22Rv1 (cell line): Measurements from ENCODE around the gene HCN2.

Experiments used
- ZFX ChIP-seq: fragments of 450-650 bp; IDR thresholded peaks from 2 replicates; pipeline ENCODE4 v1.6.1; 2017; ENCODE audit warnings: antibody characterized with exemption, borderline replicate concordance
- TF ChIP-seq, protein P1 (sequence below): fragments of 450-650 bp; IDR thresholded peaks from 2 replicates; pipeline ENCODE4 v1.5.1; 2017; ENCODE audit warnings: mild to moderate bottlenecking

DNA sequence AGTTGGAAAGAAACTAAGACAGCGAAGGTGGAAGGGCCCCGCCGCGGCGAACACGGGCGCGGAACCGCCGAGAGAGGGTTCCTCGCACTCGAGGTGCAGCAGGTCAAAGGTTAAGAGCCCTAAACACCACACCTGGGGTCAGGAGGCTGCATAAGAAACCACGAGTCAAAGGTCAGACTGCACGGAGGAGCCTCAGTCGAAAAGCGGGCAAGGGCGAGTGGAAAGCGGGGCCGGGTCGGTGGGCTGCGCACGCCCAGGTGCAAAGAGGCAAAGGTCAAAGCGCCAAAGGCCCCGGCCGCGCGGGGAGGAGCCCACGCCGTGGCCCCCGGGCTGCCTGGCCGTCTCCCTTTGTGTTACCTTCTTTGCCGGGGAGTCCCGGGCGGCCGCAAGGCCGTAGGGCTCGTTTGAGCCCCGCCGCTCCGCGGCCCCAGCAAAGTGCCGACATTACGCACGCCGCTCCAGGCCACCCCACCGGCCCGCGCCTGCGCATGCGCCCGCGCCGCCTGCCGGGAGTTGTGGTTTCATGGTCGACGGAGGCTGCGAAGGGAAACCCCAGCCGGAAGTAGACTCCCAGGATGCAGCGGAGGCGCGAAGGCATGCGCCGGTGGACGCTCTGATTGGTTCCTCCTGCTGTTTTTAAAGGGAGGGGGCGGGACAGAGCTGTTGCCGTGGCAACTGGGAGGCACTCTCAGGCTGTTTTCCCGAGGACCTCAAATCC, 43.5 kb downstream of the HCN2 start, which contains the start of gene POLRMT:
- TF ChIP-seq, protein P1, sequence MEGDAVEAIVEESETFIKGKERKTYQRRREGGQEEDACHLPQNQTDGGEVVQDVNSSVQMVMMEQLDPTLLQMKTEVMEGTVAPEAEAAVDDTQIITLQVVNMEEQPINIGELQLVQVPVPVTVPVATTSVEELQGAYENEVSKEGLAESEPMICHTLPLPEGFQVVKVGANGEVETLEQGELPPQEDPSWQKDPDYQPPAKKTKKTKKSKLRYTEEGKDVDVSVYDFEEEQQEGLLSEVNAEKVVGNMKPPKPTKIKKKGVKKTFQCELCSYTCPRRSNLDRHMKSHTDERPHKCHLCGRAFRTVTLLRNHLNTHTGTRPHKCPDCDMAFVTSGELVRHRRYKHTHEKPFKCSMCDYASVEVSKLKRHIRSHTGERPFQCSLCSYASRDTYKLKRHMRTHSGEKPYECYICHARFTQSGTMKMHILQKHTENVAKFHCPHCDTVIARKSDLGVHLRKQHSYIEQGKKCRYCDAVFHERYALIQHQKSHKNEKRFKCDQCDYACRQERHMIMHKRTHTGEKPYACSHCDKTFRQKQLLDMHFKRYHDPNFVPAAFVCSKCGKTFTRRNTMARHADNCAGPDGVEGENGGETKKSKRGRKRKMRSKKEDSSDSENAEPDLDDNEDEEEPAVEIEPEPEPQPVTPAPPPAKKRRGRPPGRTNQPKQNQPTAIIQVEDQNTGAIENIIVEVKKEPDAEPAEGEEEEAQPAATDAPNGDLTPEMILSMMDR = no peak
- no peak for TF ChIP-seq ZFX
